ENCODE measurements around the gene PACRG. TPM values are rescaled to one million over a fixed set of nuclear protein-coding genes. Genes with fewer than 3 reads are reported as not detected.

The PACRG gene
- polyA plus RNA-seq, 1 of the 3 experiments (the other 2 are of a cell fraction) = 0.56 TPM

DNA sequence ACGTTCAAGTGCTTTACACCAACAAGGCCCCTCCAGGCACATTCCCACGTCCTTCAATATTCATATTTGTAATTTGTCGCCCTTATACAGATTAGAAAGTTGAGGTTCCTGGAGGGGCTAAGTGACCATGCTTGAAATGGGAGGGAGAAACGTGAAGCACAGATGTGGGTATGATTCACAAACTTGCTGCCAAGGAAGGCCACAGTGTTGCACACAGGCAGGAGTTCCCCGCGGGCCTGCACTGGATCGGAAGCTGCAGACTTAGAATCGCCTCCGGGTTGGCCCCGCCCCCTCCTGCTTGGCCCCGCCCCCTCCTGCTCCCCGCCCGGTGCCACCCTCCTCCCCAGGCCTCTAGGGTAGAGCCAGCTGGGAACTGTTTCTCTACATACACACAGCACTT, 628.5 kb downstream of the PACRG start (continued):
- TF ChIP-seq FOXJ3 (CRISPR knock-in tag; IDR thresholded peaks at IDR 0.05) (no peak), TCF12 (IDR thresholded peaks at IDR 0.05) (peak; percentile 56; the same call in 1 of the 2 replicates), TEAD4 (IDR thresholded peaks at IDR 0.05; ENCODE audit: borderline replicate concordance, insufficient read depth) (no peak), EZH2phosphoT487 (IDR thresholded peaks at IDR 0.05; ENCODE audit: borderline replicate concordance, low read depth) (no peak), SIN3A (IDR thresholded peaks at IDR 0.05; ENCODE audit: borderline replicate concordance, low read depth, low read length) (no peak)
- TF ChIP-seq, protein P1, sequence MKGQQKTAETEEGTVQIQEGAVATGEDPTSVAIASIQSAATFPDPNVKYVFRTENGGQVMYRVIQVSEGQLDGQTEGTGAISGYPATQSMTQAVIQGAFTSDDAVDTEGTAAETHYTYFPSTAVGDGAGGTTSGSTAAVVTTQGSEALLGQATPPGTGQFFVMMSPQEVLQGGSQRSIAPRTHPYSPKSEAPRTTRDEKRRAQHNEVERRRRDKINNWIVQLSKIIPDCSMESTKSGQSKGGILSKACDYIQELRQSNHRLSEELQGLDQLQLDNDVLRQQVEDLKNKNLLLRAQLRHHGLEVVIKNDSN (IDR thresholded peaks at IDR 0.05; ENCODE audit: borderline replicate concordance, low read depth) = no peak
- TF ChIP-seq, protein P2, sequence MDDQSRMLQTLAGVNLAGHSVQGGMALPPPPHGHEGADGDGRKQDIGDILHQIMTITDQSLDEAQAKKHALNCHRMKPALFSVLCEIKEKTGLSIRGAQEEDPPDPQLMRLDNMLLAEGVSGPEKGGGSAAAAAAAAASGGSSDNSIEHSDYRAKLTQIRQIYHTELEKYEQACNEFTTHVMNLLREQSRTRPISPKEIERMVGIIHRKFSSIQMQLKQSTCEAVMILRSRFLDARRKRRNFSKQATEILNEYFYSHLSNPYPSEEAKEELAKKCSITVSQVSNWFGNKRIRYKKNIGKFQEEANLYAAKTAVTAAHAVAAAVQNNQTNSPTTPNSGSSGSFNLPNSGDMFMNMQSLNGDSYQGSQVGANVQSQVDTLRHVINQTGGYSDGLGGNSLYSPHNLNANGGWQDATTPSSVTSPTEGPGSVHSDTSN (IDR thresholded peaks at IDR 0.05) = no peak

DNA sequence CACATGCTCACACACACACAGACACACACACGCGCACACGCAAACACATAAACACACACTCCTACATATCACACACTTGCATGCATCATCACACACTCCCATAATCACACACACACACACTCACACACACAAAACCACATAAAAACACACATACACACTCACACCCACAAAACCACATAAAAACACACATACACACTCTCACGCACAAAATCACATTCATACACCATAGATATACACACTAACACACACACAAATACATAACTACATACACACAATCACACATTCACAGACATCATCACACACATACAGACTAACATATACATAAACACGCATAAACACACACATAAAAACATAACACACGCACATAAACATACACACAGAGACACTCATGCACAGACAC, 629.0 kb downstream of the PACRG start:
- H3K4me3 ChIP-seq (ENCODE audit: low read depth in 2 of 2, low read length in 1 of 2) = no peak overlapping the region
- no peaks in the 10 kb centered on the region for H4K20me1 ChIP-seq (ENCODE audit: insufficient read depth)
- H3K9me2 ChIP-seq = no peaks in the 10 kb centered on the region
- ChIA-PET CTCF (no interaction called here), POLR2A (no interaction called here)
- no peak for TF ChIP-seq FOXM1 (IDR thresholded peaks at IDR 0.05; ENCODE audit: low read depth)
- TF ChIP-seq, protein P3, sequence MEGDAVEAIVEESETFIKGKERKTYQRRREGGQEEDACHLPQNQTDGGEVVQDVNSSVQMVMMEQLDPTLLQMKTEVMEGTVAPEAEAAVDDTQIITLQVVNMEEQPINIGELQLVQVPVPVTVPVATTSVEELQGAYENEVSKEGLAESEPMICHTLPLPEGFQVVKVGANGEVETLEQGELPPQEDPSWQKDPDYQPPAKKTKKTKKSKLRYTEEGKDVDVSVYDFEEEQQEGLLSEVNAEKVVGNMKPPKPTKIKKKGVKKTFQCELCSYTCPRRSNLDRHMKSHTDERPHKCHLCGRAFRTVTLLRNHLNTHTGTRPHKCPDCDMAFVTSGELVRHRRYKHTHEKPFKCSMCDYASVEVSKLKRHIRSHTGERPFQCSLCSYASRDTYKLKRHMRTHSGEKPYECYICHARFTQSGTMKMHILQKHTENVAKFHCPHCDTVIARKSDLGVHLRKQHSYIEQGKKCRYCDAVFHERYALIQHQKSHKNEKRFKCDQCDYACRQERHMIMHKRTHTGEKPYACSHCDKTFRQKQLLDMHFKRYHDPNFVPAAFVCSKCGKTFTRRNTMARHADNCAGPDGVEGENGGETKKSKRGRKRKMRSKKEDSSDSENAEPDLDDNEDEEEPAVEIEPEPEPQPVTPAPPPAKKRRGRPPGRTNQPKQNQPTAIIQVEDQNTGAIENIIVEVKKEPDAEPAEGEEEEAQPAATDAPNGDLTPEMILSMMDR (IDR thresholded peaks at IDR 0.05) = no peak
- TF ChIP-seq, protein P4, sequence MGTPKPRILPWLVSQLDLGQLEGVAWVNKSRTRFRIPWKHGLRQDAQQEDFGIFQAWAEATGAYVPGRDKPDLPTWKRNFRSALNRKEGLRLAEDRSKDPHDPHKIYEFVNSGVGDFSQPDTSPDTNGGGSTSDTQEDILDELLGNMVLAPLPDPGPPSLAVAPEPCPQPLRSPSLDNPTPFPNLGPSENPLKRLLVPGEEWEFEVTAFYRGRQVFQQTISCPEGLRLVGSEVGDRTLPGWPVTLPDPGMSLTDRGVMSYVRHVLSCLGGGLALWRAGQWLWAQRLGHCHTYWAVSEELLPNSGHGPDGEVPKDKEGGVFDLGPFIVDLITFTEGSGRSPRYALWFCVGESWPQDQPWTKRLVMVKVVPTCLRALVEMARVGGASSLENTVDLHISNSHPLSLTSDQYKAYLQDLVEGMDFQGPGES (IDR thresholded peaks at IDR 0.05; ENCODE audit: low read depth, low read length) = no peak
- H3K9me3 ChIP-seq = no peaks in the 10 kb centered on the region
- H3K4me2 ChIP-seq = no peak overlapping the region
- H3K27me3 ChIP-seq (ENCODE audit: insufficient read depth) = no peaks in the 10 kb centered on the region
- H3K4me1 ChIP-seq (ENCODE audit: control insufficient read depth in 1 of 2, insufficient read depth in 2 of 2, low read depth in 1 of 2, low read length in 1 of 2) = peaks cover 11 to 18% of the 10 kb centered on the region in 2 experiments; a peak in 3 of 4 replicates
- WGBS (ENCODE audit: low lambda C conversion rate) = 95% methylated on average over 6 of the region's 6 CpGs
- DNase-seq = no peak
- no peaks in the 10 kb centered on the region for H3F3A ChIP-seq (replicated peaks; ENCODE audit: insufficient read depth)
- no peak overlapping the region for H2AFZ ChIP-seq (ENCODE audit: low read depth)
- no peak overlapping the region for H3K27ac ChIP-seq (ENCODE audit: low read depth in 2 of 2, low read length in 1 of 2)
- H3K36me3 ChIP-seq (replicated peaks in 1 of 2; ENCODE audit: control insufficient read depth in 1 of 2, insufficient read depth in 2 of 2, low read length in 1 of 2) = no peaks in the 10 kb centered on the region
- no peaks in the 10 kb centered on the region for H3K79me2 ChIP-seq (ENCODE audit: insufficient read depth)
- H3K9ac ChIP-seq = no peak overlapping the region

DNA sequence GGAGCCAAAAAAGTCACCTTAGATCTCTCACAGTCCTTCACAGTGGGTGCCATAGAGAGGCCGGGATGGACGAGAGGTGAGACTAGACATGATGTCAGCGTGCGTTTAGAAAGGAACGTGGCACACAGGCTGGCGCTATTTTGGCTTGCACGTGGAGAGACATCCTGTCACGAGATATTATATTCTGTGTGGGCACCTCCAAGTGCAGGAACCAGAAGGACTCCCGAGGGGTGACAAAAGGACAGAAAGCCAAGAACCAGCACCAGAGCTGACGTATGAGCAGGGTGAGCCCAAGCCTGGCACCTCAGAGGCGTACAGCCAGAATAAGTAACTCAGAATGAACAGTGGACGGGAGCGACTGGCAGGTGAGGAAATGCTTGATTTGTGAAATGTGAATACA, 636.9 kb downstream of the PACRG start:
- Histone ChIP-seq H3K9me2 (no peaks in the 10 kb centered on the region), H3K27me3 (ENCODE audit: insufficient read depth) (peaks cover 6% of the 10 kb centered on the region; the same call in 1 of the 2 replicates), H2AFZ (ENCODE audit: low read depth) (no peak overlapping the region), H4K20me1 (ENCODE audit: insufficient read depth) (no peaks in the 10 kb centered on the region), H3K9me3 (no peaks in the 10 kb centered on the region), H3K27ac (ENCODE audit: low read depth in 2 of 2, low read length in 1 of 2) (no peak overlapping the region), H3K36me3 (replicated peaks in 1 of 2; ENCODE audit: control insufficient read depth in 1 of 2, insufficient read depth in 2 of 2, low read length in 1 of 2) (no peaks in the 10 kb centered on the region), H3K4me1 (ENCODE audit: control insufficient read depth in 1 of 2, insufficient read depth in 2 of 2, low read depth in 1 of 2, low read length in 1 of 2) (no peaks in the 10 kb centered on the region; a peak in 1 of 4 replicates), H3K9ac (no peak overlapping the region), H3F3A (replicated peaks; ENCODE audit: insufficient read depth) (no peaks in the 10 kb centered on the region), H3K4me3 (ENCODE audit: low read depth in 2 of 2, low read length in 1 of 2) (no peak overlapping the region), H3K4me2 (no peak overlapping the region), H3K79me2 (ENCODE audit: insufficient read depth) (no peaks in the 10 kb centered on the region)
- WGBS (ENCODE audit: low lambda C conversion rate) = 80% methylated on average over 13 of the region's 13 CpGs
- ChIA-PET POLR2A (no interaction called here), CTCF (no interaction called here)
- no peak for DNase-seq
- TF ChIP-seq YY1 (IDR thresholded peaks at IDR 0.05; ENCODE audit: low read depth) (no peak), NFIC (IDR thresholded peaks at IDR 0.05; ENCODE audit: borderline replicate concordance) (no peak)

Small RNA genes lying within 50 kb of the gene (small RNA-seq; reads per million reads assigned to genes)
- gene AL031121.1 (0 reads per million in 7 experiments), gene AL590286.1 (0 reads per million in 7 experiments)

Other genes with a start within 250 kb of the PACRG start
- gene PRKN, start 208 bp upstream of the PACRG start, polyA plus RNA-seq (2012; rRNA removed) = 0.76 and 0.83 TPM in 2 replicates